OCI-LY7 (cell line): ENCODE measurements around the gene SPATA24. TPM values are rescaled to one million over a fixed set of nuclear protein-coding genes. Genes with fewer than 3 reads are reported as not detected.

Experiments used
- BruUV-seq: library from RNA; stranded (reverse); fragments of 400-500 nt; replicated peaks from 2 replicates; lab custom pipeline; 2021; lab: Mats Ljungman, UMichigan
- CTCF ChIA-PET: fragments of 300-600 bp; sonication (Branson Sonifier 250); formaldehyde crosslinking; loops from one replicate; lab custom pipeline; 2022; ENCODE audit warnings: antibody characterized with exemption; ENCODE audit not compliant: unreplicated experiment; lab: Charles Lee
- POLR2A ChIA-PET: fragments of 300-600 bp; sonication (Branson Sonifier 250); formaldehyde crosslinking; loops from one replicate; lab custom pipeline; 2022; ENCODE audit warnings: antibody characterized with exemption; lab: Charles Lee
- DNase-seq: peaks from one replicate; pipeline ENCODE4 v3.0.0-alpha.2; 2015; ENCODE audit warnings: low spot score
- H2AFZ ChIP-seq: fragments of 200-600 bp; sonication (generic), shearing (Covaris generic); 2 replicates; pipeline ENCODE4 v1.6.1; 2014; ENCODE audit warnings: mild to moderate bottlenecking, antibody characterized with exemption, low read length, moderate library complexity
- H3K27ac ChIP-seq: fragments of 200-600 bp; sonication (generic); 2 replicates; pipeline ENCODE4 v1.5.1; 2014; ENCODE audit warnings: mixed run types, low read depth, mild to moderate bottlenecking, moderate library complexity, low read length, inconsistent platforms; ENCODE audit not compliant: poor library complexity, severe bottlenecking
- H3K36me3 ChIP-seq: fragments of 200-600 bp; sonication (generic); 2 replicates; pipeline ENCODE4 v1.6.1; 2014; ENCODE audit warnings: mild to moderate bottlenecking, antibody characterized with exemption, low read length, moderate library complexity, mixed read lengths; ENCODE audit not compliant: insufficient read depth
- H3K4me1 ChIP-seq: fragments of 200-600 bp; sonication (generic); 2 replicates; pipeline ENCODE4 v1.5.1; 2014; ENCODE audit warnings: mild to moderate bottlenecking, low read length; ENCODE audit not compliant: insufficient read depth, poor library complexity, severe bottlenecking
- H3K4me2 ChIP-seq: fragments of 200-600 bp; sonication (generic); 2 replicates; pipeline ENCODE4 v1.6.1; 2014; ENCODE audit warnings: mild to moderate bottlenecking, low read length
- H3K4me3 ChIP-seq: fragments of 200-600 bp; sonication (generic); 2 replicates; pipeline ENCODE4 v1.5.1; 2014; ENCODE audit warnings: mild to moderate bottlenecking, low read depth, low read length; ENCODE audit not compliant: poor library complexity, severe bottlenecking
- H3K79me2 ChIP-seq: fragments of 200-600 bp; sonication (generic); 2 replicates; pipeline ENCODE4 v1.6.1; 2016; ENCODE audit warnings: low read depth, mild to moderate bottlenecking, low read length, moderate library complexity, mixed read lengths; ENCODE audit not compliant: insufficient read depth
- H3K9me2 ChIP-seq: fragments of 200-600 bp; sonication (generic); 2 replicates; pipeline ENCODE4 v1.6.1; 2016; ENCODE audit warnings: mild to moderate bottlenecking, low read length, mixed read lengths; ENCODE audit not compliant: insufficient read depth
- H3K9me3 ChIP-seq: fragments of 200-600 bp; sonication (generic); 2 replicates; pipeline ENCODE4 v1.6.1; 2014; ENCODE audit warnings: mild to moderate bottlenecking, mixed run types, low read length, mixed read lengths
- H4K20me1 ChIP-seq: fragments of 200-600 bp; sonication (generic); 2 replicates; pipeline ENCODE4 v1.6.1; 2014; ENCODE audit warnings: mild to moderate bottlenecking, antibody characterized with exemption, low read length, moderate library complexity, mixed read lengths; ENCODE audit not compliant: insufficient read depth
- CTCF ChIP-seq: fragments of 200-600 bp; sonication (generic); conservative IDR thresholded peaks from 2 replicates; pipeline ENCODE4 v1.5.1; 2014; ENCODE audit warnings: mild to moderate bottlenecking, antibody characterized with exemption, low read length, moderate library complexity, mixed read lengths
- EZH2phosphoT487 ChIP-seq: fragments of 200-600 bp; sonication (generic); IDR thresholded peaks from 2 replicates; pipeline ENCODE4 v1.6.1; 2018; ENCODE audit warnings: low read depth, borderline replicate concordance, mild to moderate bottlenecking, mixed run types, antibody characterized with exemption, low read length, moderate library complexity, mixed read lengths
- intact Hi-C: fragments of 100-400 bp; cut with micrococcal nuclease; formaldehyde crosslinking; loops from one replicate; pipeline ENCODE4 v1.10.0; 2022; ENCODE audit not compliant: unreplicated experiment
- total RNA-seq, 2 experiments: library from RNA; depleted of rRNA in 1 of 2; stranded (reverse); fragments of >200 nt in 1 of 2; shearing (Covaris generic) in 1 of 2; gene quantifications; 2 replicates each; pipeline ENCODE4 v1.2.3, GENCODE V29; 2014 to 2022

Gene SPATA24
- total RNA-seq, 2 experiments from 2014 or later: 9.4 to 12.0 TPM

DNA sequence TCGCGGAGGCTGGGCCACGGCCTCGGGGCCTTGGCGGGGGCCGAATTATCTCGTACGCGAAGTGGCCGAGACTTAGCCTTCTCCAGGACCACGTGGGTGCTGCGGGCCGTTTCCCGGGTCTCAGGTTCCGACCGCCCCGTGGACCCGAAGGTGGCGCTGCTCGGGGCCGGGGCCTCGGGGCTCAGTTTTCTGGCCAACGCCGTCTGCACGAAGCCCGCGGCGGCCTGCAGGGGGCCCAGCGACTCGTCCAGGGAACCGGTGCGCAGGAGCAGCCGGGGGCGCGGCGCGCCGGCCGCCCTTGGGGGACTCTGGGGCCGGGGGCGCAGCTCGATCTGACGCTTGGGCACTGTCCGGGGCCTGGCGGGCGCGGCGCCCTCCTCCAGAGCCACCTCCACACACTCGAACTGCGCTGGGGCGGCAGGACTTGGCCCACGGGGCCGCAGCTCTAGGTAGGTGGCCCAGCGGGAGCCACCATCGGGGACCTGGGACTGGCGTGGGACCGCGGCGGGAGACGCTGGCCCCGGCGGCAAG is 9.7 kb downstream of the SPATA24 start:
- Histone ChIP-seq H2AFZ (no peak overlapping the region), H3K27ac (peak overlapping the region; percentile 90), H3K9me2 (no peaks in the 10 kb centered on the region), H3K9me3 (no peaks in the 10 kb centered on the region), H3K4me1 (peaks cover 61% of the 10 kb centered on the region), H3K4me2 (peak overlapping the region; percentile 99), H3K4me3 (peak overlapping the region; percentile 79), H3K79me2 (peaks cover 33% of the 10 kb centered on the region), H4K20me1 (no peaks in the 10 kb centered on the region), H3K36me3 (peaks cover 33% of the 10 kb centered on the region)
- TF ChIP-seq EZH2phosphoT487 (no peak), CTCF (peak; percentile 77)
- ChIA-PET POLR2A (no interaction called here), CTCF (no interaction called here)
- intact Hi-C loops: loop anchor here (5.0 kb wide), 2 partner anchors 117 to 817 kb away; partner anchors contain the start of gene HSPA9
- peak; percentile 73 for DNase-seq
- BruUV-seq: no TSS peak

DNA sequence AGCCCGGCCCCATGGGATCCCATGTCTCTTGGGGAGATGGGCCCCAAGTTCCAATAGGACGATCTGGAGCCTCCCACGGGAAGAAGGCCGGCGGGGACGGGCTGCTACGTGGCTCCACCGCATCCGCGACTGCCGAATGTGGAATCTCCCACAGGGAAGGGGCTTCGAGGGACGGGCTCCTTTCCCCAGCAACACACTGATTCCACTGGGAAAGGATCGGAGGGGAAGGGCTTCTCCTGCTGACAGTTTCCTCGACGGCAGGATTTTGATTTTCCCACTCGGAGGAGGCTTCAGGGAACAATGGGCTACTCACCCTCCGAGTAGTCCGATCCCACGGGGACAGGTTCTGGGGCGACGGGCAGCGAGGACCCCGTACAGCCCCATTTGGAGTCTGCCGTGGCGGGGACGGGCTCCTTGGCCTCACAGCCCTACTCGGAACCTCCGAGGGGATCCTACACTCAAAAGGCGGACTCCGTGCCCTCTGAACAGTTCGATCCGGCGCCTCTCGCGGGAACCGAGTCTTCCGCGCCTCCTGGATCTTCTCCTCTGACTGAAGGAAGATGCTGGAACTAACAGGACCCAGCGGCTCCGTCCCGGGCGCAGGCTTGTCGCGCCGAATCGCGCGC is 10.3 kb downstream of the SPATA24 start:
- no peaks in the 10 kb centered on the region for H3K9me3 ChIP-seq
- H3K4me2 ChIP-seq: peak overlapping the region; percentile 99
- DNase-seq: no peak
- H4K20me1 ChIP-seq: no peaks in the 10 kb centered on the region
- no TSS peak for BruUV-seq
- peaks cover 39% of the 10 kb centered on the region for H3K79me2 ChIP-seq
- no peaks in the 10 kb centered on the region for H3K9me2 ChIP-seq
- intact Hi-C loops: loop anchor here (5.0 kb wide), 2 partner anchors 116 to 816 kb away; partner anchors contain the start of gene HSPA9
- H2AFZ ChIP-seq: peak overlapping the region; percentile 24; the same call in 1 of the 2 replicates
- peak overlapping the region; percentile 90 for H3K27ac ChIP-seq
- no peak for TF ChIP-seq CTCF
- TF ChIP-seq EZH2phosphoT487: no peak
- H3K36me3 ChIP-seq: peaks cover 38% of the 10 kb centered on the region
- H3K4me3 ChIP-seq: peak overlapping the region; percentile 79
- ChIA-PET CTCF (no interaction called here), POLR2A (interaction anchor here (0.6 to 1.5 kb wide), 3 partner anchors 10 to 687 kb away, joined by 3 read pairs; partner anchors contain the start of gene SPATA24)
- H3K4me1 ChIP-seq: peaks cover 61% of the 10 kb centered on the region
